HG02884 (cell line): Measurements from ENCODE around the gene GRAMD4.

Source experiments
- ATAC-seq: cut with Tn5 transposase; IDR thresholded peaks from one replicate; pipeline ENCODE4 v1.9.1; 2021; ENCODE audit warnings: mild to moderate bottlenecking, moderate library complexity; ENCODE audit not compliant: unreplicated experiment

Gene GRAMD4

DNA sequence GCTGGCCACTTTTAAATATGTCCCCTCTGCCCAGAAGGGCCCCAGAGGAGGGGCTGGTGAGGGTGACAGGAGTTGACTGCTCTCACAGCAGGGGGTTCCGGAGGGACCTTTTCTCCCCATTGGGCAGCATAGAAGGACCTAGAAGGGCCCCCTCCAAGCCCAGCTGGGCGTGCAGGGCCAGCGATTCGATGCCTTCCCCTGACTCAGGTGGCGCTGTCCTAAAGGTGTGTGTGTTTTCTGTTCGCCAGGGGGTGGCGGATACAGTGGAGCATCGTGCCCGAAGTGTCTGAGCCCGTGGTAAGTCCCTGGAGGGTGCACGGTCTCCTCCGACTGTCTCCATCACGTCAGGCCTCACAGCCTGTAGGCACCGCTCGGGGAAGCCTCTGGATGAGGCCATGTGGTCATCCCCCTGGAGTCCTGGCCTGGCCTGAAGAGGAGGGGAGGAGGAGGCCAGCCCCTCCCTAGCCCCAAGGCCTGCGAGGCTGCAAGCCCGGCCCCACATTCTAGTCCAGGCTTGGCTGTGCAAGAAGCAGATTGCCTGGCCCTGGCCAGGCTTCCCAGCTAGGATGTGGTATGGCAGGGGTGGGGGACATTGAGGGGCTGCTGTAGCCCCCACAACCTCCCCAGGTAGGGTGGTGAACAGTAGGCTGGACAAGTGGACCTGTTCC lies 46.5 kb downstream of the GRAMD4 start:
- ATAC-seq = no peak

DNA sequence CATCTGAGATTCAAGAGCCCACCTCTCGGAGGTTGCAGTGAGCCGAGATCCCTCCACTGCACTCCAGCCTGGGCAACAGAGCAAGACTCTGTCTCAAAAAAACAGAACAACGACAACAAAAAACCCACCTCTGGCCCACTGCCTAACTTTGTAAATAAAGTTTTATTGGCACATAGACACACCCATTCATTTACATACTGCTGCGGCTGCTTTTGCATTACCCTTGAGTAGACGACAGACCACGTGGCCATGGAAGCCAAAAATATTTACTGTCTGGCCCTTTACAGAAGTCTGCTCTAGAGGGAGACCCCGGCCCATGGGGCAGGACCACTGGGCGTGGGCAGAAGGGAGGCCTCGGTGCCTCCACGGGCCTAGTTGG lies 47.0 kb downstream of the GRAMD4 start:
- no peak for ATAC-seq

DNA sequence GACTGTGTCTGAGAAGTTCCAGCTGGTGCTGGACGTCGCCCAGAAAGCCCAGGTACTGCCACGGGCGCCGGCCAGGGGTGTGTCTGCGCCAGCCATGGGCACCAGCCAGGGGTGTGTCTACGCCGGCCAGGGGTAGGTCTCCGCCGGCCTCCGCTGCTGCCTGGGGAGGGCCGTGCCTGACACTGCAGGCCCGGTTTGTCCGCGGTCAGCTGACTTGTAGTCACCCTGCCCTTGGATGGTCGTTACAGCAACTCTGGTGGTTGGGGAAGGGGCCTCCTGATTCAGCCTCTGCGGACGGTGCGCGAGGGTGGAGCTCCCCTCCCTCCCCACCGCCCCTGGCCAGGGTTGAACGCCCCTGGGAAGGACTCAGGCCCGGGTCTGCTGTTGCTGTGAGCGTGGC lies 47.9 kb downstream of the GRAMD4 start:
- ATAC-seq = no peak

DNA sequence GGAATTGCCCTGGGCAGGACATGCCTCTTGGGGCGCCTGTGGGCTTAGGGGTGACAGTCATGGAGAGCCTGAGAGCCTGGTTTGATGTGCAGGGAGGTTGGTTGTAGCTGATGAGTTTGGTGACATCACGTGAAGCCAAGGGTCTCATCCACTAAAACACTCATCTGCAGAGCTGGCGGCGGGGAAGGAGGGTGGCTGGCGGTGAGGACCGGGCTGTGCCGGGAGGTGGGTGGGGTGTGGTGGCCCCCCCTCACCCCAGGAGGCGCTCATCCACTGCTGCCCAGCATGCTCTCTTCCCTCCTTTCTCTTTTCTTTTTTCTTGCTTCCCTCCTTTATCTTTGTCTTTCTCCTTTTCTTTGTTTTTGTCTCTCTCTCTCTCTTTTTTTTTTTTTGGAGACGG lies 49.0 kb downstream of the GRAMD4 start:
- ATAC-seq = no peak

DNA sequence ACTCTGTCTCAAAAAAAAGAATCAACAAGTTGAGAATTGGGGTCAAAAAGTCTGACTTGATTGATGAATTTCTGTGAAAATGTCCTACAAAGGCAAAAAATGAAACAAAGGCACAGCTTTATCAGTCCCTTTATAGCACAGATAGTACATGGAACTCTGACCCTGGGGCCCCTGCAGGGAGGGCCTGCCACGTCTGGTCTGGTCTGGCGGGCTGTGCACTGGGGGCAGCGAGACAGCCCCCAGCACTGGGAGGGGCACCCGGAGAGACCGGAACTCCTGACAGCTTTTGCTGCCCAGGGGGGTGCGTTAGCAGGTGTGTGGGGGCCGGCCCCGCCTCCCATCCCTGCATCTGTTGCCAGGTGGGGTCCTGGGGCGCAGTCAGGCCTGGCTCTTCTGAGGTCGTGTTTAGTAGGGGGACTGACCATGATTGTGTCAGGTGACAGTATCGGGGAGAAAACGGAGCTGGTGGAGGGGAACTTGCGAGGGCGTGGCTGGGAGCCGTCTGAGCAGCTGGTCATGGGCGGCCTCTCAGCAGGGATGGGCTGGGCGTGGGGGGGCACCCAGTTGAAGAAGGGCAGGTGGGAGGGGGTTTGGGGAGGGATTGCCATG lies 51.7 kb downstream of the GRAMD4 start:
- no peak for ATAC-seq

DNA sequence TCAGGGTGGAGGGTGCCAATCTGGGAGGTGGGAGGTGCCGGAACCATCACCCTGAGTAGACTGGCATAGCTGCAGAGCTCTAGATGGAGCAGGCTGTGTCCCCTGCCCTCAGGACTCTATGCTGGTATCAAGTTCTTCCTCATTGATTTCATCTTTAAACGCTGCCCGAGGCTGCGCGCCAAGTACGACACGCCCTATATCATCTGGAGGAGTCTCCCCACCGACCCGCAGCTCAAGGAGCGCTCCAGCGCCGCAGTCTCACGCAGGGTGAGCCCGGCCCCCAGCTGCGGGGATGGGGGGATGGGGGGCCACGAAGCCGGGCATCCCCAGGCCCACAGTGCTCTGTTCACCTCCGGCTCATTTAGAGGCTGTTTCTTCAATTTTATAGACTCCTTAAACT lies 52.5 kb downstream of the GRAMD4 start:
- ATAC-seq = no peak

DNA sequence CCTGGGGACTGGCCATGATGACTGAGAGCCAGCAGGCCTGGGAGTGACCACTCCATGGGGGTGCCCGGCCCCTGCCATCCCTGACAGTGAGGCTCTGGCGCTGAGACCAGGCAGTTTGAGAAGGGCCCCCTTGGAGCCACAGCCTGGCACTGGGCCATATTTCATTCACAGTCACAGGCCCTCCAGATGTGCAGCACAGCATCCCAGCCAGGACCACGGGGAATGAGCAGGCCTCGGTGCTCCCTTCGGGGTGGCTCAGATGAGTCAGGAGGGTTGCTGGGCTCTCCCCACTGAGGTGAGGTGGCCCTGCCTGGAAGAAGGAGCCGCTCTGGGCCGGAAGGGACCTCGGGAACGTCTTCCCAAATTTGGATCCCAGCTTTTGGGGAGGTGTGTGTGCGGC lies 53.0 kb downstream of the GRAMD4 start:
- ATAC-seq = no peak

DNA sequence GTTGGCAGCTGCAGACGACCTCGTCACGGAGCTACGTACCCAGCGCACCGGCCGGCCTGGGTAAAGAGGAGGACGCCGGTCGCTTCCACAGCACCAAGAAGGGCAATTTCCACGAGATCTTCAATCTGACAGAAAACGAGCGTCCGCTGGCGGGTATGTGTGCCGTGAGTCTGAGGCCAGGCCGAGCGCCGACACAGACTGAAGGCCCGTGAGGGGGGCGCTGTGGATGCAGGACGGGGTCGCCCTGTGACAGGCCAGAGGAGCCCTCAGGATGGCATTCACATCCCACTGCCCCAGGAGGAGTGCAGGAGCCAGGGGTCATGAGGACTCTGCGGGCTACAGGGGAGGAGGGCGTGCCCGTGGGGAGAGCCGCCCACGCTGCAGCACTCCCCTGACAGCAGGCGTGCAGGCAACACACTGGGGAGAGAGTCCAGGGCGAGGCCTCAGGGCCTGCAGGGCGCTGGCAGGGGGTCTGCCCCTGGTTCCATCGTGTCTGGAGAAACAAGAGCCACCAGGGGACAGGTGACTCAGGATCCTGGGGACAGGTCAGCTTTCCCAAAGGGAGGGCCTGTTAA lies 53.6 kb downstream of the GRAMD4 start:
- ATAC-seq = no peak

GRCh38 chr22:46674367-46674781 lies 54.2 kb downstream of the GRAMD4 start:
- no peak for ATAC-seq

DNA sequence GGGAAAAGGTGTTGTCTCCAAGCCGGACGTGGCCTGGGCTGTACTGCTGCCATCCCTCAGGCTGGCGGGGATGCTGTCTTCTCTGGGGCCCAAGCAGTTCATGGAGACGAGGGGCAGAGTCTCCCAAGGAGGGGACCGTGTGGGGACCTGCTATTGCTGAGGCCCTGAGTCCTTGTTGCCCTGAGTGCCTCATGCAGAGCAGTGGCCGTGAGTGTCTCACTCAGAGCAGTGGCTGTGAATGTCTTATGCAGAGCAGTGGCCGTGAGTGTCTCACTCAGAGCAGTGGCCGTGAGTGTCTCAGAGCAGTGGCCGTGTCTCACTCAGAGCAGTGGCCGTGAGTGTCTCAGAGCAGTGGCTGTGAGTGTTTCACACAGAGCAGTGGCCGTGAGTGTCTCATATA lies 54.7 kb downstream of the GRAMD4 start:
- ATAC-seq = no peak

DNA sequence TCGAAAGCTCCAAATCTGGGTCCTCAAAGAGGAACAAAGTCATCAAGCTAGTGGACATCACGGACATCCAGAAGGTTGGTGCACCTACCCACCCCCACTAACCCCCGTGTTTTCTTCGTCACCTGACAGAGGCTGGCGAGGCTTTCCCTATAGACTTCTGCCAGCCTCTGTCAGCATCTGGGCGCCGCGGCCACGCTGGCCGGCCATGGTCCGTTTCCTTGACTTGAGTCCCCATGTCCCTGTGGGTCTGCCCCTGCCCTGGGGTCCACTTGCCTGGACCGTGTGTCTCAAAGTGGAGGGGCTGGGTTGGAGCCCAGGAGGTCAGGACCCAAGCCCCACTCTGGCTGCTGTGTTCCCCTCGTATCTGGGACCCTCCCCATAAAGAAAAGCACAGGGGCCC lies 55.3 kb downstream of the GRAMD4 start:
- ATAC-seq = no peak

DNA sequence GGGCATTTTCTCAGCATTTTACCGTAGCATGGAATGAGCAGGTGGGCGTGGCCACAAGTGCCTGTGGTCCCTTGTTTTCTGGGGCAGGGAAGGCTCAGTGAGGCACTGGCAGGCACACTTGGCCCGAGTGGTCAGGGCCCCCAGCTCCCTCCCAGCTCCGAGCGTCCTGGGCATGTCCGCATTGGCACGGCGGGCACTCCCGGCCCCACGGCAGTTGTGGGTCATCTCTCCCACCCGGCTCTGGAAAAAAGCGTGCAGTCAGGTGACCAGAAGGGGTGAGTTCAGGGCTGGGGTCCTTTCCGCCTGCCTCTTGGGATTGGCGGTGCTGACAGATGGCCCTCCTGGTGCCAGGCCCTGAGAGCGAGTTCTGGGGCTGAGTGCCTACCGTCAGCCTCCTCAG lies 55.8 kb downstream of the GRAMD4 start:
- ATAC-seq = no peak

- ATAC-seq = no peak
Measured at GRCh38 chr22:46676479-46676878, 56.3 kb downstream of the GRAMD4 start.

GRCh38 chr22:46676881-46677280 lies 56.7 kb downstream of the GRAMD4 start:
- no peak for ATAC-seq

DNA sequence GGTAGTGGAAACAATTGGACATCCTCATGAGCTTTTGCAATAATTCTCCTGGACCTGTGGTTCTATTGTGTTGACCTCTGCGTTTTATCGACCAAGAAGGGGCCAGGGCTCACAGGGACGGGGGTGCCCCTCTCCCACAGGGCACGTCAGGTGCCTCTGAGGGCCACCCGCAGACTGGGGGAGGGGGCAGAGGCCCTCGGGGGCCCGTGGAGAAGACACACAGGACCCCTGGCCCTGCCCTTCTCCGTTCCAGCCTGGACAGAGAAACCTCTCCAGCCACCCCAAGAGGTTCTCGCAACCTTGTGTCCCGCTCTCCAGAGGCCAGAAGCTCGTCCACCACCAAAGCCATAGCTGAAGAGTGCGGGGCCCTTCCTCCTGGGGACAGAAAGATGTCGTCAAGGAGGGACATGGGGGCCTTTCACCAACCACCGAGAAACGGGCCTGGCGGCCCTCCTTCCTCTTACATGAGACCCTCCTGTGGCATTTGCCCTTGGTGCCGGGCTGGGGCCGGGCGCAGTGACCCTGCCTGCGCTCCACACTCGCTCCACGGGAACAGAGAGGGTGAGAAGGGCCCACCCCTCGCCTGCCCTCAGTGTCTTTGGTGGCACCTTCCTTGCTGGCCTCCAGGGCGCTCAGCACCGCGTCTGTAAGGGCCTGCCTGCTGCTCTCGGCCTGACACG lies 57.3 kb downstream of the GRAMD4 start:
- no peak for ATAC-seq

DNA sequence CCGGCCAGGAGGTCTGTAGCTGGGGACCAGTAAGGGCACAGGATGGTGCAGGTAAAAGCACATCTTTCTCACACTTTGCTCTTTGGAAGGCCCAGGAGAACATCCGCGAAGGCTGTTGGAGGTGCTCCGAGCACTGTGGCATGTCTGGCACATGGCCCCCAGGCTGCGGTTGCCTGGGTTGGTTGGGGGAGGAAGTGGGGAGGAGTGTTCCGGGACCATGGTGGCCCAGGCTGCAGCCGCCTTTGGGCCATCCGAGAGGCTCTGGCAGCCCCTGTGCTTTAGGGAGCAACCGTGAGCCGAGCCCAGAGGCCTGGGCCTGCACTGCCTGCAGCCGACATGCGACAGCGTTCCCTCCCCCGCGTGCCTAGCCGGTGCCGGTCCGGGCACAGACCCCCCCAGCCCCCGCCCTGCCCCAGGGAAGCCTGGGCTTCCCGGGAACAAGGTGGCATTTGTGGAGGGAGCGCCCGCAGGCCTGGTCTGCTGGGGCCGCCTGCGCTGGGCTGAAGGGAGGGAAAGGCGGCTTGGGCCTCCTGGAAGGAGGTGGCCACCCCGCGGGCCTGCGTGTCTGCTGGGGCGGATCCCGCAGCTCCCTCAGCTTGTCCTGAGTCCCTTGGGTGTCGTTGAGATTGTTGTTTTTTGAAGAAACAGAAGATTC lies 57.9 kb downstream of the GRAMD4 start:
- ATAC-seq = no peak

DNA sequence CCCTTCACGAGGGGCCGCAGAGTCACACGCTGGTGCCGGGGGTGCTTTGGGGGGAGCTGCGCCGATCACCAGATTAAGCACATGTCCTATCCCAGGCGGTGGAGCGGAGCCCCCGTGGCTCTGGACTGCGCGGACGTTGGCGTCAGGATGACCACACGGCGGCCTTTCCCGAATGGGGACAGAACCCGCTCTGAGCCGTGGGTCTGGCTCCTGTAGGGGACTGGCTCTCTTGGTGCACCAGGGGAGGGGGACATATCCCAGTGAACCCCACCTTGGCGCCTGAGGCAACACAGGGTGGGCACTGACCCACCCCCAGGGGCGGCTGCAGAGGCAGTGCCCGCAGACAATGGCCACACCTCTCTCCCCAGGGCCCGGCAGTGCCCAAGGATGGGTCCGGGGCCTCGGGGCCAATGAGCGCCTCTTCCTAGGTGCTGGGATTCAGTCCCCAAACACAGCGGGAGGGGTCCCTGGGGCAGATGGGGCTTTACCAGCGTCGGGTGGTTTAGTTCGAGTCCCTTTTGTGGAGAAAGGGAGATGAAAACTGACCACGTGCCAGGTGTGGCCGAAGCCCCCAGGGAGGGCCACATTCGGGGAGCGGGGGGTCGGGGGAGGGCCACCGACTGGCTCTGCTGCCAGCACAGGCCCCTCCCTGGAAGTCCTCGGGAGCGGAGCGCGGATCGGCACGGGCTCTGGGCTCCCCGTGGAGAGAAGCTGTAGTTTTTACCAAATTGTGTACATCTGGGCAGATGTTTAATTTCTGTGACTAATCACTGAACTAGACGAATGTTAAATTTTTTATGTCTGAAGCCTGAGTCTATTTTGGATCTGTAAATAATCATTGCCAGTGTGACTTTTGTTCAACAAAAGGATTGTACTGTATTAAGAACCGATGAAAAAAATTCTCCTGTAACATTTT lies 58.9 kb downstream of the GRAMD4 start:
- ATAC-seq = no peak

DNA sequence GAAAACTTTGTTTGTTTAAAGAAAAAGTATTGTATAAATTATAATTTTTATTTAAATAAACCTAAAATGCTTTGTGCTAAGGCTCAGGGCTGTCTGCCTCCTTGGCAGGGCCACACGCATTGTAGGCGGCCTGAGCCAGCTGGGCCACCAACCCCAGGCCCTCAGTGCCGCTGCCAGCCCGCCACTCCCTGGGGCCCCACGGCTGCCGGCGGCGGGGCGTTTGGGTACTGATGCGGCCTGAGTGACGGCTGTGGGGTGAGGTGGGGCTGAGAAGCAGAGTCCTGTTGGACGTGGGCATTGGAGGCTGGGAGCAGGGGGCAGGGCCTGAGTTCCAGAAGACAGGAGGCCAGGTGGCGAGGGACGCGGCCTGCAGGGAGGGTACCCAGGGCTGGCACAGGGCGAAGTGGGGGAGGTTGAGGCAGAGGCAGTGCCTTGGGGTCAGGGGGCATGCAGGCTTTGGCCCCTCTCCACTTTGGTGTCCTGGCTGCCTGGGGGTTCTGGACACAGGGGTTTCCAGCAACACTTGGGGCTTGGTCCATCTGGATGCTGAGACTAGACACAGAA lies 59.6 kb downstream of the GRAMD4 start:
- no peak for ATAC-seq

GRCh38 chr22:46681010-46681409 lies 60.8 kb downstream of the GRAMD4 start:
- ATAC-seq = no peak

GRCh38 chr22:46682011-46682731 lies 62.0 kb downstream of the GRAMD4 start:
- ATAC-seq = no peak
